SK-N-SH (cell line): Measurements from ENCODE around the gene ARHGAP10. TPM values are rescaled to one million over a fixed set of nuclear protein-coding genes. Genes with fewer than 3 reads are reported as not detected.

Source experiments
- CTCF ChIA-PET: fragments of 300-600, 350-600 bp; formaldehyde crosslinking; extraction: SDS; loops from one replicate; lab custom pipeline; 2021; lab: Yijun Ruan, JAX
- POLR2A ChIA-PET: fragments of 350-600 bp; sonication (Branson Sonifier 250); formaldehyde crosslinking; extraction: SDS; loops from one replicate; lab custom pipeline; 2020; ENCODE audit warnings: antibody characterized with exemption, inconsistent platforms; lab: Yijun Ruan, JAX
- DNase-seq: peaks from one replicate; pipeline ENCODE4 v3.0.0; 2012
- H2AFZ ChIP-seq: fragments of 200-600 bp; sonication (generic); 2 replicates; pipeline ENCODE4 v1.8.1; 2016; ENCODE audit warnings: antibody characterized with exemption, mild to moderate bottlenecking, low read depth
- H3F3A ChIP-seq: fragments of 200-600 bp; sonication (generic); replicated peaks from 2 replicates; pipeline ENCODE3; 2016; ENCODE audit warnings: antibody characterized with exemption, mild to moderate bottlenecking; ENCODE audit not compliant: insufficient read depth
- H3K27ac ChIP-seq, 2 experiments: fragments of 200-500 bp in 1 of 2; fragments of 200-600 bp in 1 of 2; sonication (Bioruptor generic) in 1 of 2; sonication (generic), shearing (Covaris generic) in 1 of 2; 2 replicates each; pipeline versions ENCODE4 v1.5.1 to v1.6.1; 2014 to 2016; ENCODE audit warnings: low read depth in 2 of 2, inconsistent platforms in 1 of 2, low read length in 1 of 2, mild to moderate bottlenecking in 1 of 2, mixed read lengths in 1 of 2
- H3K27me3 ChIP-seq: fragments of 200-600 bp; sonication (generic), shearing (Covaris generic); 2 replicates; pipeline ENCODE4 v1.6.1; 2016; ENCODE audit warnings: mixed run types; ENCODE audit not compliant: insufficient read depth
- H3K36me3 ChIP-seq, 2 experiments: fragments of 200-500 bp in 1 of 2; fragments of 200-600 bp in 1 of 2; sonication (Bioruptor generic) in 1 of 2; sonication (generic) in 1 of 2; replicated peaks in 1 of 2; 2 replicates each; pipeline versions ENCODE3 to v1.5.1; 2014 to 2016; ENCODE audit warnings: low read length in 1 of 2, mild to moderate bottlenecking in 1 of 2; ENCODE audit not compliant: insufficient read depth in 2 of 2, control insufficient read depth in 1 of 2
- H3K4me1 ChIP-seq, 2 experiments: fragments of 200-500 bp in 1 of 2; fragments of 200-600 bp in 1 of 2; sonication (Bioruptor generic) in 1 of 2; sonication (generic), shearing (Covaris generic) in 1 of 2; 2 replicates each; pipeline versions ENCODE4 v1.5.1 to v1.6.1; 2014 to 2016; ENCODE audit warnings: low read depth in 1 of 2, low read length in 1 of 2, mixed run types in 1 of 2; ENCODE audit not compliant: insufficient read depth in 2 of 2, control insufficient read depth in 1 of 2
- H3K4me2 ChIP-seq: fragments of 200-600 bp; sonication (generic), shearing (Covaris generic); 2 replicates; pipeline ENCODE4 v1.6.1; 2017; ENCODE audit warnings: mixed run types
- H3K4me3 ChIP-seq, 2 experiments: fragments of 200-500 bp in 1 of 2; fragments of 200-600 bp in 1 of 2; sonication (Bioruptor generic) in 1 of 2; sonication (generic), shearing (Covaris generic) in 1 of 2; 2 replicates each; pipeline versions ENCODE4 v1.5.1 to v1.8.1; 2014 to 2016; ENCODE audit warnings: low read depth in 2 of 2, inconsistent platforms in 1 of 2, low read length in 1 of 2, mild to moderate bottlenecking in 1 of 2, mixed read lengths in 1 of 2, moderate library complexity in 1 of 2
- H3K79me2 ChIP-seq: fragments of 200-600 bp; sonication (generic); 2 replicates; pipeline ENCODE4 v1.8.1; 2017; ENCODE audit warnings: mild to moderate bottlenecking; ENCODE audit not compliant: insufficient read depth
- H3K9ac ChIP-seq: fragments of 200-600 bp; sonication (generic); 2 replicates; pipeline ENCODE4 v1.6.1; 2017; ENCODE audit warnings: mixed run types
- H3K9me2 ChIP-seq: fragments of 200-600 bp; sonication (generic); 2 replicates; pipeline ENCODE4 v1.6.1; 2017; ENCODE audit warnings: mixed run types
- H3K9me3 ChIP-seq: fragments of 200-600 bp; sonication (generic); 2 replicates; pipeline ENCODE4 v1.6.1; 2017; ENCODE audit warnings: mixed run types, mild to moderate bottlenecking, moderate library complexity
- H4K20me1 ChIP-seq: fragments of 200-600 bp; sonication (generic); 2 replicates; pipeline ENCODE4 v1.6.1; 2017; ENCODE audit warnings: mild to moderate bottlenecking, mixed run types; ENCODE audit not compliant: insufficient read depth
- CHD2 ChIP-seq: fragments of 150-350 bp; IDR thresholded peaks from 2 replicates; pipeline ENCODE4 v1.6.1; 2018; ENCODE audit warnings: low read length; ENCODE audit not compliant: partially characterized antibody
- EZH2phosphoT487 ChIP-seq: fragments of 200-600 bp; sonication (generic); IDR thresholded peaks from 2 replicates; pipeline ENCODE4 v1.6.1; 2017; ENCODE audit warnings: low read depth, mixed run types, mild to moderate bottlenecking, antibody characterized with exemption, moderate library complexity, borderline replicate concordance
- FOSL2 ChIP-seq: IDR thresholded peaks from 2 replicates; pipeline ENCODE4 v1.4.0; 2012; ENCODE audit warnings: low read depth, mild to moderate bottlenecking, moderate library complexity, borderline replicate concordance
- GATA2 ChIP-seq: sonication (generic); formaldehyde crosslinking; IDR thresholded peaks from 2 replicates; pipeline ENCODE4 v1.5.0; 2020; ENCODE audit warnings: mild to moderate bottlenecking, missing genetic modification reagents
- JUND ChIP-seq: IDR thresholded peaks from 2 replicates; pipeline ENCODE4 v1.4.0; 2012
- MAX ChIP-seq: IDR thresholded peaks from 2 replicates; pipeline ENCODE4 v1.4.0; 2012; ENCODE audit warnings: low read depth
- NRF1 ChIP-seq: IDR thresholded peaks from 2 replicates; pipeline ENCODE4 v1.6.1; 2012; ENCODE audit warnings: low read depth, mild to moderate bottlenecking, low read length
- PBX3 ChIP-seq: IDR thresholded peaks from 2 replicates; pipeline ENCODE4; 2012
- POLR2AphosphoS5 ChIP-seq: IDR thresholded peaks from 2 replicates; pipeline ENCODE4 v1.6.1; 2012; ENCODE audit warnings: low read depth, low read length
- SIN3A ChIP-seq: IDR thresholded peaks from 2 replicates; pipeline ENCODE4 v1.6.1; 2012; ENCODE audit warnings: low read depth, mild to moderate bottlenecking, low read length, moderate library complexity, borderline replicate concordance
- TCF12 ChIP-seq: IDR thresholded peaks from 2 replicates; pipeline ENCODE4 v1.4.0; 2012
- USF1 ChIP-seq: IDR thresholded peaks from 2 replicates; pipeline ENCODE4 v1.4.0; 2012; ENCODE audit warnings: low read depth, borderline replicate concordance
- USF2 ChIP-seq: fragments of 150-350 bp; IDR thresholded peaks from 2 replicates; pipeline ENCODE4 v1.6.1; 2017; ENCODE audit warnings: antibody characterized with exemption, low read length, low read depth, borderline replicate concordance
- YY1 ChIP-seq: IDR thresholded peaks from 2 replicates; pipeline ENCODE4 v1.4.0; 2012; ENCODE audit warnings: low read depth, mild to moderate bottlenecking
- WGBS: methylation state at CpG from one replicate; pipeline ENCODE4 v1.1.6; 2017; ENCODE audit warnings: low lambda C conversion rate; 5-methylcytosine and 5-hydroxymethylcytosine counted together
- polyA plus RNA-seq, 3 experiments: library from polyadenylated mRNA; depleted of rRNA; stranded (reverse); fragments of >200 nt; gene quantifications; 2 replicates each; pipeline ENCODE4 v1.2.3, GENCODE V29; 2012

The ARHGAP10 gene
- polyA plus RNA-seq, 1 of the 3 experiments (the other 2 are of a cell fraction), result 15.1 TPM

- peaks cover 3% of the 10 kb centered on the region; the same call in 1 of the 2 replicates for H3K79me2 ChIP-seq
- no peak overlapping the region for H3K4me3 ChIP-seq
- TF ChIP-seq USF1, result no peak
- no peak for TF ChIP-seq YY1
- ChIA-PET CTCF (no interaction called here), POLR2A (no interaction called here)
- peaks cover 14% of the 10 kb centered on the region for H3F3A ChIP-seq
- H3K27ac ChIP-seq, result no peak overlapping the region
- H3K9me2 ChIP-seq, result no peaks in the 10 kb centered on the region
- H3K27me3 ChIP-seq, result no peaks in the 10 kb centered on the region
- no peak overlapping the region for H3K9ac ChIP-seq
- peaks cover 10% of the 10 kb centered on the region for H3K9me3 ChIP-seq
- H3K36me3 ChIP-seq, result peaks cover 0 to 27% of the 10 kb centered on the region in 2 experiments
- DNase-seq, result no peak
- peaks cover 0 to 8% of the 10 kb centered on the region in 2 experiments; a peak in 1 of 4 replicates for H3K4me1 ChIP-seq
- no peak overlapping the region for H2AFZ ChIP-seq
- no peak overlapping the region for H3K4me2 ChIP-seq
- 81% methylated on average over 2 of the region's 2 CpGs for WGBS
- no peaks in the 10 kb centered on the region for H4K20me1 ChIP-seq
These were observed 167.6 kb downstream of the ARHGAP10 start for GRCh38 chr4:147899512-147899911.

- Histone ChIP-seq H3K4me3 (no peak overlapping the region), H3K9ac (no peak overlapping the region), H3K9me3 (0 out of 2 replicates have a peak, but pooled peaks cover 3% of the 10 kb centered on the region), H3K4me1 (peaks cover 0 to 8% of the 10 kb centered on the region in 2 experiments; a peak in 1 of 4 replicates), H3K27me3 (no peaks in the 10 kb centered on the region), H3K36me3 (peaks cover 0 to 15% of the 10 kb centered on the region in 2 experiments), H3K27ac (no peak overlapping the region; a peak in 1 of 4 replicates), H2AFZ (no peak overlapping the region), H3K4me2 (no peak overlapping the region), H3F3A (peaks cover 13% of the 10 kb centered on the region), H3K79me2 (no peaks in the 10 kb centered on the region; the same call in 1 of the 2 replicates), H3K9me2 (no peaks in the 10 kb centered on the region), H4K20me1 (no peaks in the 10 kb centered on the region)
- no peak for DNase-seq
- TF ChIP-seq CHD2 (no peak), SIN3A (no peak), MAX (no peak), USF2 (no peak), NRF1 (no peak), FOSL2 (no peak), POLR2AphosphoS5 (no peak), GATA2 (no peak), USF1 (no peak), JUND (no peak), TCF12 (no peak), EZH2phosphoT487 (no peak), PBX3 (no peak)
- ChIA-PET CTCF (no interaction called here), POLR2A (no interaction called here)
- 11% methylated on average over 2 of the region's 2 CpGs for WGBS
These were observed 169.5 kb downstream of the ARHGAP10 start for GRCh38 chr4:147901388-147901787.
